Nephron progenitor cell (in vitro differentiated cells): Measurements from ENCODE around the gene MED6.

Source experiments
- DNase-seq: peaks from one replicate; pipeline ENCODE4 v3.0.0; 2021
- H3K27ac Mint-ChIP-seq: 2 replicates; pipeline ENCODE4 v1.8.0; 2021; ENCODE audit warnings: mild to moderate bottlenecking, moderate library complexity, mixed read lengths
- H3K27me3 Mint-ChIP-seq: 2 replicates; pipeline ENCODE4 v1.8.0; 2021; ENCODE audit warnings: mild to moderate bottlenecking, low read depth, mixed read lengths; ENCODE audit not compliant: poor library complexity
- H3K36me3 Mint-ChIP-seq: 2 replicates; pipeline ENCODE4 v1.8.0; 2021; ENCODE audit warnings: low read depth, mixed read lengths
- H3K4me1 Mint-ChIP-seq: 2 replicates; pipeline ENCODE4 v1.8.0; 2021; ENCODE audit warnings: mixed read lengths
- H3K4me3 Mint-ChIP-seq: 2 replicates; pipeline ENCODE4 v1.8.0; 2021; ENCODE audit warnings: mild to moderate bottlenecking, moderate library complexity, mixed read lengths
- H3K9me3 Mint-ChIP-seq: 2 replicates; pipeline ENCODE4 v1.8.0; 2021; ENCODE audit warnings: mild to moderate bottlenecking, moderate library complexity, mixed read lengths
- CTCF ChIP-seq: fragments of 200-600 bp; sonication (generic); IDR thresholded peaks from 2 replicates; pipeline ENCODE4 v1.5.0; 2021; ENCODE audit warnings: antibody characterized with exemption

Gene MED6

GRCh38 chr14:70616646-70617045 is 16.2 kb upstream of the MED6 start:
- Mint-ChIP-seq H3K27me3 (peaks cover 28% of the 10 kb centered on the region), H3K4me3 (no peak overlapping the region), H3K27ac (no peak overlapping the region), H3K9me3 (no peaks in the 10 kb centered on the region), H3K4me1 (no peaks in the 10 kb centered on the region), H3K36me3 (no peaks in the 10 kb centered on the region)
- no peak for TF ChIP-seq CTCF
- DNase-seq: no peak

- Mint-ChIP-seq H3K4me3 (no peak overlapping the region), H3K36me3 (no peaks in the 10 kb centered on the region), H3K27me3 (peaks cover 50% of the 10 kb centered on the region), H3K27ac (no peak overlapping the region), H3K4me1 (no peaks in the 10 kb centered on the region), H3K9me3 (no peaks in the 10 kb centered on the region)
- DNase-seq: no peak
- no peak for TF ChIP-seq CTCF
These were observed 10.8 kb upstream of the MED6 start for GRCh38 chr14:70611216-70611615.

GRCh38 chr14:70602254-70602653 is 1.8 kb upstream of the MED6 start:
- TF ChIP-seq CTCF: no peak
- Mint-ChIP-seq H3K27me3 (peaks cover 26% of the 10 kb centered on the region), H3K9me3 (no peaks in the 10 kb centered on the region), H3K4me3 (no peak overlapping the region), H3K36me3 (no peaks in the 10 kb centered on the region), H3K4me1 (peaks cover 29% of the 10 kb centered on the region), H3K27ac (peak overlapping the region; percentile 40)
- no peak for DNase-seq

GRCh38 chr14:70601162-70601561 is 707 bp upstream of the MED6 start:
- peak overlapping the region; percentile 100 for H3K4me3 Mint-ChIP-seq
- peaks cover 29% of the 10 kb centered on the region for H3K4me1 Mint-ChIP-seq
- DNase-seq: no peak
- H3K36me3 Mint-ChIP-seq: peaks cover 4% of the 10 kb centered on the region
- TF ChIP-seq CTCF: no peak
- H3K9me3 Mint-ChIP-seq: no peaks in the 10 kb centered on the region
- no peak overlapping the region for H3K27ac Mint-ChIP-seq
- peaks cover 23% of the 10 kb centered on the region for H3K27me3 Mint-ChIP-seq

GRCh38 chr14:70599345-70599744 is 1.1 kb downstream of the MED6 start:
- no peak for DNase-seq
- H3K4me3 Mint-ChIP-seq: peak overlapping the region; percentile 100
- no peaks in the 10 kb centered on the region for H3K9me3 Mint-ChIP-seq
- H3K27ac Mint-ChIP-seq: peak overlapping the region; percentile 100
- peaks cover 13% of the 10 kb centered on the region for H3K36me3 Mint-ChIP-seq
- peaks cover 29% of the 10 kb centered on the region for H3K4me1 Mint-ChIP-seq
- TF ChIP-seq CTCF: no peak
- peaks cover 9% of the 10 kb centered on the region for H3K27me3 Mint-ChIP-seq

GRCh38 chr14:70597731-70598130 is 2.7 kb downstream of the MED6 start:
- DNase-seq: no peak
- peaks cover 29% of the 10 kb centered on the region for H3K4me1 Mint-ChIP-seq

More at GRCh38 chr14:70597731-70598130, 2.7 kb downstream of the MED6 start:
- Mint-ChIP-seq H3K27me3 (peaks cover 3% of the 10 kb centered on the region), H3K27ac (no peak overlapping the region), H3K9me3 (no peaks in the 10 kb centered on the region), H3K36me3 (peaks cover 20% of the 10 kb centered on the region), H3K4me3 (peak overlapping the region; percentile 36)
- no peak for TF ChIP-seq CTCF
